H1 (cell line): ENCODE results near the gene UQCR10. TPM values are rescaled to one million over a fixed set of nuclear protein-coding genes. Genes with fewer than 3 reads are reported as not detected.

ENCODE experiments used
- CTCF ChIA-PET: fragments of 300-600 bp; sonication (Branson Sonifier 250); formaldehyde crosslinking; loops from one replicate; lab custom pipeline; 2021; ENCODE audit not compliant: partially characterized antibody; lab: Charles Lee
- POLR2A ChIA-PET: fragments of 300-600 bp; sonication (Branson Sonifier 250); formaldehyde crosslinking; loops from one replicate; lab custom pipeline; 2021; ENCODE audit warnings: inconsistent platforms; ENCODE audit not compliant: partially characterized antibody; lab: Charles Lee
- DNase-seq, 2 experiments: peaks; one replicate each; pipeline versions ENCODE4 v3.0.0 to v3.0.0-alpha.2; 2010 to 2022; ENCODE audit warnings: low spot score in 2 of 2, low read depth in 1 of 2, mixed read lengths in 1 of 2
- FAIRE-seq: peaks from 2 replicates; lab custom pipeline; 2011; peaks lifted over from hg19 to GRCh38; lab: Jason Lieb, UNC
- H2AFZ ChIP-seq: 2 replicates; pipeline ENCODE4 v1.8.1; 2012; ENCODE audit warnings: low read length, inconsistent platforms
- H2AK5ac ChIP-seq: 2 replicates; pipeline ENCODE4 v1.6.1; 2013; ENCODE audit warnings: low read depth, low read length
- H2BK120ac ChIP-seq: replicated peaks from 2 replicates; pipeline ENCODE3; 2013; ENCODE audit warnings: low read depth, low read length, inconsistent platforms
- H2BK12ac ChIP-seq: 2 replicates; pipeline ENCODE4 v1.6.1; 2013; ENCODE audit warnings: low read depth, low read length
- H2BK15ac ChIP-seq: 2 replicates; pipeline ENCODE4 v1.6.1; 2013; ENCODE audit warnings: low read length
- H2BK20ac ChIP-seq: 2 replicates; pipeline ENCODE4 v1.6.1; 2013; ENCODE audit warnings: low read length
- H2BK5ac ChIP-seq: 2 replicates; pipeline ENCODE4 v1.6.1; 2013; ENCODE audit warnings: low read depth, low read length
- H3K14ac ChIP-seq: 2 replicates; pipeline ENCODE4 v1.6.1; 2013; ENCODE audit warnings: inconsistent platforms; ENCODE audit not compliant: insufficient read length
- H3K18ac ChIP-seq: 2 replicates; pipeline ENCODE4 v1.6.1; 2013; ENCODE audit warnings: low read length; ENCODE audit errors: extremely low read depth
- H3K23ac ChIP-seq: 2 replicates; pipeline ENCODE4 v1.6.1; 2013; ENCODE audit warnings: inconsistent platforms; ENCODE audit not compliant: insufficient read length
- H3K23me2 ChIP-seq: 2 replicates; pipeline ENCODE4 v1.6.1; 2013; ENCODE audit warnings: low read depth, low read length
- H3K27ac ChIP-seq: 2 replicates; pipeline ENCODE4 v1.6.1; 2011; ENCODE audit warnings: low read depth, low read length, inconsistent platforms
- H3K27me3 ChIP-seq, 4 experiments: replicated peaks in 1 of 4; 1 replicate in 1 of 4; 2 replicates in 3 of 4; pipeline versions ENCODE4 v1.6.1 to v1.8.1; 2011 to 2013; ENCODE audit warnings: low read length in 3 of 4, mild to moderate bottlenecking in 3 of 4, inconsistent platforms in 2 of 4, mixed read lengths in 2 of 4, moderate library complexity in 1 of 4; ENCODE audit not compliant: control insufficient read depth in 3 of 4, insufficient read depth in 3 of 4; ENCODE audit errors: extremely low read depth in 1 of 4
- H3K36me3 ChIP-seq, 4 experiments: 2 replicates each; pipeline versions ENCODE4 v1.6.1 to v1.8.1; 2011 to 2013; ENCODE audit warnings: mild to moderate bottlenecking in 4 of 4, low read length in 3 of 4, moderate library complexity in 2 of 4, control low read depth in 1 of 4, inconsistent platforms in 1 of 4; ENCODE audit not compliant: insufficient read depth in 4 of 4, control insufficient read depth in 2 of 4
- H3K4ac ChIP-seq: replicated peaks from 2 replicates; pipeline ENCODE3; 2013; ENCODE audit warnings: low read length, low read depth, mixed read lengths, inconsistent platforms; ENCODE audit not compliant: insufficient read length
- H3K4me1 ChIP-seq, 4 experiments: replicated peaks in 1 of 4; 1 replicate in 1 of 4; 2 replicates in 3 of 4; pipeline versions ENCODE4 v1.6.1 to v1.8.1; 2011 to 2013; ENCODE audit warnings: low read length in 3 of 4, inconsistent platforms in 2 of 4, mixed read lengths in 1 of 4; ENCODE audit not compliant: insufficient read depth in 4 of 4, control insufficient read depth in 3 of 4
- H3K4me2 ChIP-seq, 2 experiments: 2 replicates each; pipeline versions ENCODE4 v1.6.1 to v1.8.1; 2011 to 2013; ENCODE audit warnings: low read depth in 2 of 2, low read length in 2 of 2, control low read depth in 1 of 2, inconsistent platforms in 1 of 2, mild to moderate bottlenecking in 1 of 2; ENCODE audit not compliant: insufficient read depth in 1 of 2
- H3K4me3 ChIP-seq, 4 experiments: fragments of 200-600, 300-600 bp in 1 of 4; sonication (generic), shearing (Covaris generic), sonication (Bioruptor Twin) in 1 of 4; 2 replicates each; pipeline versions ENCODE4 v1.5.1 to v1.8.1; 2011 to 2016; ENCODE audit warnings: low read length in 4 of 4, low read depth in 3 of 4, control low read depth in 2 of 4, inconsistent platforms in 2 of 4, mild to moderate bottlenecking in 2 of 4, mixed read lengths in 1 of 4, moderate library complexity in 1 of 4; ENCODE audit not compliant: insufficient read depth in 2 of 4; ENCODE audit errors: extremely low read depth in 1 of 4
- H3K56ac ChIP-seq: replicated peaks from 2 replicates; pipeline ENCODE3; 2013; ENCODE audit warnings: low read depth, mild to moderate bottlenecking, mixed read lengths, low read length, inconsistent platforms; ENCODE audit not compliant: insufficient read length
- H3K79me1 ChIP-seq: 2 replicates; pipeline ENCODE4 v1.6.1; 2013; ENCODE audit warnings: low read depth, low read length, control low read depth
- H3K79me2 ChIP-seq, 2 experiments: 2 replicates each; pipeline versions ENCODE4 v1.6.1 to v1.8.1; 2012 to 2013; ENCODE audit warnings: low read length in 2 of 2, mild to moderate bottlenecking in 2 of 2, inconsistent platforms in 1 of 2; ENCODE audit not compliant: insufficient read depth in 2 of 2, control insufficient read depth in 1 of 2
- H3K9ac ChIP-seq, 4 experiments: replicated peaks in 1 of 4; 1 replicate in 1 of 4; 2 replicates in 3 of 4; pipeline versions ENCODE4 v1.6.1 to v1.8.1; 2011 to 2013; ENCODE audit warnings: low read depth in 3 of 4, low read length in 3 of 4, control low read depth in 2 of 4, mild to moderate bottlenecking in 2 of 4, moderate library complexity in 2 of 4, inconsistent platforms in 1 of 4; ENCODE audit errors: extremely low read depth in 1 of 4
- H3K9me3 ChIP-seq, 2 experiments: 2 replicates each; pipeline versions ENCODE4 v1.6.1 to v1.8.1; 2012 to 2013; ENCODE audit warnings: mild to moderate bottlenecking in 2 of 2, moderate library complexity in 2 of 2, control low read depth in 1 of 2, inconsistent platforms in 1 of 2, low read depth in 1 of 2, low read length in 1 of 2, mixed read lengths in 1 of 2; ENCODE audit not compliant: insufficient read depth in 2 of 2
- H4K20me1 ChIP-seq, 2 experiments: replicated peaks in 1 of 2; 2 replicates each; pipeline versions ENCODE3 to v1.8.1; 2011 to 2013; ENCODE audit warnings: inconsistent platforms in 2 of 2, low read length in 2 of 2, mild to moderate bottlenecking in 1 of 2; ENCODE audit not compliant: insufficient read depth in 2 of 2, control insufficient read depth in 1 of 2
- H4K5ac ChIP-seq: 2 replicates; pipeline ENCODE4 v1.6.1; 2013; ENCODE audit warnings: low read length, low read depth, mixed read lengths, inconsistent platforms; ENCODE audit not compliant: insufficient read length
- H4K8ac ChIP-seq: 2 replicates; pipeline ENCODE4 v1.8.0; 2013; ENCODE audit warnings: mild to moderate bottlenecking, moderate library complexity, low read length, inconsistent platforms; ENCODE audit not compliant: insufficient read depth; ENCODE audit errors: extremely low read depth
- H4K91ac ChIP-seq: replicated peaks from 2 replicates; pipeline ENCODE3; 2013; ENCODE audit warnings: low read length, mixed read lengths, inconsistent platforms; ENCODE audit not compliant: insufficient read length
- CHD2 ChIP-seq: IDR thresholded peaks from 2 replicates; pipeline ENCODE4 v1.6.1; 2012; ENCODE audit warnings: low read length, improper control_type of control experiment
- CTBP2 ChIP-seq: IDR thresholded peaks from 2 replicates; pipeline ENCODE4 v1.7.0; 2011; ENCODE audit warnings: borderline replicate concordance, mild to moderate bottlenecking, moderate library complexity, mixed read lengths, low read length; ENCODE audit not compliant: insufficient read depth, insufficient read length
- EGR1 ChIP-seq: IDR thresholded peaks from 2 replicates; pipeline ENCODE4 v1.6.1; 2011; ENCODE audit warnings: low read depth, low read length, borderline replicate concordance
- MAFK ChIP-seq: IDR thresholded peaks from 2 replicates; pipeline ENCODE4 v1.6.1; 2012; ENCODE audit warnings: low read depth, mild to moderate bottlenecking, improper control_type of control experiment, low read length
- SAP30 ChIP-seq: fragments of 300-600 bp; sonication (generic); IDR thresholded peaks from 2 replicates; pipeline ENCODE4 v1.7.1; 2012; ENCODE audit warnings: low read length, moderate library complexity, mild to moderate bottlenecking, inconsistent platforms; ENCODE audit not compliant: insufficient read depth, insufficient replicate concordance
- SIRT6 ChIP-seq: IDR thresholded peaks from one replicate; pipeline ENCODE4 v1.7.1; 2012; ENCODE audit warnings: low read length, inconsistent platforms
- SP4 ChIP-seq: IDR thresholded peaks from 2 replicates; pipeline ENCODE4 v1.6.1; 2012; ENCODE audit warnings: low read length, inconsistent platforms
- TEAD4 ChIP-seq: IDR thresholded peaks from 2 replicates; pipeline ENCODE4 v1.6.1; 2012; ENCODE audit warnings: low read depth, low read length, inconsistent platforms, mixed read lengths
- WGBS, 2 experiments: shearing (Covaris generic) in 1 of 2; methylation state at CpG; one replicate each; pipeline versions ENCODE4 v1.1.6 to v1.1.7; 2013 to 2015; ENCODE audit warnings: low lambda C conversion rate in 2 of 2, mixed read lengths in 2 of 2, inconsistent platforms in 1 of 2, low coverage in 1 of 2, missing lambda C conversion rate in 1 of 2; ENCODE audit not compliant: insufficient replicate concordance in 2 of 2, insufficient coverage in 1 of 2, insufficient read length in 1 of 2; ENCODE audit errors: extremely low coverage in 1 of 2, missing lambda C conversion rate in 1 of 2; 5-methylcytosine and 5-hydroxymethylcytosine counted together
- polyA plus RNA-seq, 7 experiments: library from polyadenylated mRNA; depleted of rRNA in 3 of 7; stranded (reverse) in 5 of 7; unstranded in 2 of 7; fragments of >200 nt in 5 of 7; fragments of 200-250 nt in 2 of 7; gene quantifications; 1 replicate in 5 of 7; 2 replicates in 1 of 7; 4 replicates in 1 of 7; pipeline versions ENCODE4 v1.2.1 to v1.2.3, GENCODE V29; 2011 to 2013; ENCODE audit warnings: missing spikeins in 2 of 7, mixed read lengths in 2 of 7
- total RNA-seq: library from RNA; stranded (reverse); fragmentation: NEBNext Ultra II Directional; extraction: Animal tissue kit (Norgen Biotek cat#: 25700); gene quantifications from 2 replicates; pipeline ENCODE4 v1.2.1, GENCODE V29; 2021
- TF ChIP-seq, protein P1 (sequence below): IDR thresholded peaks from 2 replicates; pipeline ENCODE4 v1.6.1; 2011; ENCODE audit warnings: low read length, improper control_type of control experiment
- TF ChIP-seq, protein P2 (sequence below): IDR thresholded peaks from 2 replicates; pipeline ENCODE4 v1.6.1; 2012; ENCODE audit warnings: low read length, inconsistent platforms
- TF ChIP-seq, protein P3 (sequence below): IDR thresholded peaks from 2 replicates; pipeline ENCODE4 v1.6.1; 2012; ENCODE audit warnings: inconsistent platforms

Gene UQCR10
- total and polyA plus RNA-seq, 2 of the 8 experiments (the other 6 are each of a cell fraction or from before 2014, with no cell fraction given) = 102 to 260 TPM

DNA sequence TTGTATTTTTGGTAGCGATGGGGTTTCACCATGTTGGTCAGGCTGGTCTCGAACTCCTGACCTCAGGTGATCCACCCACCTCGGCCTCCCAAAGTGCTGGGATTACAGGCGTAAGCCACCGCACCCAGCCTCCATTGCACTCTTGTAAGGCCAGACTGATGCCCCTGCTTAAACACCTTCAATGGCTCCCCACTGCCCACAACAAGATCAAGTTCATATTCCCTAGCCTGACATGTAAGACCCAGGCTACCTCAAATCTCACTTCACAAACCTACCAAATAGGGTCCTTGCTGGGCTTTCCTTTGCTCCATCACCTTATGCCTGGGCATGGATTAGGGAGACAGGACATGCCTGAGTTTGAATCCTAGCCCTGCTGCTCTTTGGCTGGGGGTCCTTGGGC is 13.1 kb downstream of the UQCR10 start:
- Histone ChIP-seq H3K79me2 (no peaks in the 10 kb centered on the region), H3K36me3 (no peaks in the 10 kb centered on the region), H3K23ac (no peak overlapping the region), H3K4ac (no peak overlapping the region), H4K5ac (no peak overlapping the region), H3K23me2 (peaks cover 2% of the 10 kb centered on the region; the same call in 1 of the 2 replicates), H4K8ac (no peak overlapping the region), H2BK15ac (no peak overlapping the region), H2BK5ac (no peak overlapping the region), H3K4me2 (no peak overlapping the region), H2AFZ (no peak overlapping the region), H2BK120ac (no peak overlapping the region), H3K27me3 (no peaks in the 10 kb centered on the region), H3K4me1 (0 out of 7 replicates have a peak, but pooled peaks cover 0 to 2% (median 0%) of the 10 kb centered on the region in 4 experiments), H3K79me1 (no peaks in the 10 kb centered on the region), H3K18ac (no peak overlapping the region), H4K91ac (no peak overlapping the region), H2BK20ac (no peak overlapping the region), H2BK12ac (no peak overlapping the region), H3K9ac (no peak overlapping the region), H3K56ac (no peak overlapping the region), H2AK5ac (no peak overlapping the region), H3K14ac (no peak overlapping the region), H3K4me3 (no peak overlapping the region), H3K27ac (no peak overlapping the region), H4K20me1 (no peaks in the 10 kb centered on the region), H3K9me3 (no peaks in the 10 kb centered on the region)
- FAIRE-seq (no peak), DNase-seq (no peak)
- ChIA-PET POLR2A (no interaction called here), CTCF (interaction anchor here (0.5 to 0.6 kb wide), 2 partner anchors 28 to 269 kb away, joined by 3 read pairs; no protein-coding TSS in a partner anchor)
- 93% methylated on average over 5 of the region's 5 CpGs; no CpG with 5 or more reads in 1 of the 2 experiments for WGBS, 2 experiments
- TF ChIP-seq SP4 (no peak), MAFK (no peak), TEAD4 (no peak), SAP30 (no peak), SIRT6 (no peak), CHD2 (no peak), EGR1 (no peak), CTBP2 (no peak)
- TF ChIP-seq, protein P1, sequence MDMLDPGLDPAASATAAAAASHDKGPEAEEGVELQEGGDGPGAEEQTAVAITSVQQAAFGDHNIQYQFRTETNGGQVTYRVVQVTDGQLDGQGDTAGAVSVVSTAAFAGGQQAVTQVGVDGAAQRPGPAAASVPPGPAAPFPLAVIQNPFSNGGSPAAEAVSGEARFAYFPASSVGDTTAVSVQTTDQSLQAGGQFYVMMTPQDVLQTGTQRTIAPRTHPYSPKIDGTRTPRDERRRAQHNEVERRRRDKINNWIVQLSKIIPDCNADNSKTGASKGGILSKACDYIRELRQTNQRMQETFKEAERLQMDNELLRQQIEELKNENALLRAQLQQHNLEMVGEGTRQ = no peak
- TF ChIP-seq, protein P2, sequence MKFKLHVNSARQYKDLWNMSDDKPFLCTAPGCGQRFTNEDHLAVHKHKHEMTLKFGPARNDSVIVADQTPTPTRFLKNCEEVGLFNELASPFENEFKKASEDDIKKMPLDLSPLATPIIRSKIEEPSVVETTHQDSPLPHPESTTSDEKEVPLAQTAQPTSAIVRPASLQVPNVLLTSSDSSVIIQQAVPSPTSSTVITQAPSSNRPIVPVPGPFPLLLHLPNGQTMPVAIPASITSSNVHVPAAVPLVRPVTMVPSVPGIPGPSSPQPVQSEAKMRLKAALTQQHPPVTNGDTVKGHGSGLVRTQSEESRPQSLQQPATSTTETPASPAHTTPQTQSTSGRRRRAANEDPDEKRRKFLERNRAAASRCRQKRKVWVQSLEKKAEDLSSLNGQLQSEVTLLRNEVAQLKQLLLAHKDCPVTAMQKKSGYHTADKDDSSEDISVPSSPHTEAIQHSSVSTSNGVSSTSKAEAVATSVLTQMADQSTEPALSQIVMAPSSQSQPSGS = no peak
- TF ChIP-seq, protein P3, sequence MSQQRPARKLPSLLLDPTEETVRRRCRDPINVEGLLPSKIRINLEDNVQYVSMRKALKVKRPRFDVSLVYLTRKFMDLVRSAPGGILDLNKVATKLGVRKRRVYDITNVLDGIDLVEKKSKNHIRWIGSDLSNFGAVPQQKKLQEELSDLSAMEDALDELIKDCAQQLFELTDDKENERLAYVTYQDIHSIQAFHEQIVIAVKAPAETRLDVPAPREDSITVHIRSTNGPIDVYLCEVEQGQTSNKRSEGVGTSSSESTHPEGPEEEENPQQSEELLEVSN = no peak
